CD4-positive, alpha-beta T cell treated with Interleukin-15 for 4 hours (primary cell): ENCODE data around the gene COL6A1.

Experiments used
- DNase-seq: peaks from one replicate; pipeline ENCODE4 v3.0.0-alpha.2; 2020; ENCODE audit warnings: low spot score

COL6A1 gene

DNA sequence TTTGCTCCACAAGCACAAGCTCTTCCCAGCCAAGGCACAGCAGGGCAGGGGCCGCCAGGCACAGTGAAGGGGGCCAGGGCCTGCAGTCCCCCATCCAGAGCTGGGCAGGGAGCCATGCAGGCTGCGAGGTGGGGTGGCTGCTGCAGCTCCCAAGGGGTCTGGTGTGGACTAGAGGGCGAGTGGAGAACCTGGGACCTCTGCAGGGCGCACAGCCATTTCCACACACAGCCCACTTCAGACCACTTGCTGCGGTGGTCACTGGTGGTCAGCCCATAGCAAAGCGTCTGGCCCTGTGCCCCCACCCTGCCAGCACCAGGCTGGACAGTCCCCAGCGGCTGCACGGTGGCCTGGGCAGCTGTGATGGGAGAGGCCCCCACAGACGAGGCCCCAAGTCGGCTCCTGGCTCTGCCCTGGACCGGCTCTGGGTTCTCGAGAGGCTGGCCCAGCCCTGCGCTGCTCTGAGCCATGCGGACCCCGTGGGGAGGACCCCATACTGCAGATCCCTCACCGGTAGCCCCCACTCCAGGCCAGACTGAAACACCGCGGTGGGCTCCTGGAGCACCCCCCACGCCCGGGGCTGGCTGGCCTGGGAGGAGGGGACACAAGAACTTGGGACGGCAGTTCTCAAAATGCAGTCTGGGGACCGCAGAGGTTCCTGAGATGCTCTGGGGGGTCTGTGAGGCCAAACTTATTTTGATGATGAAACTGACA, 69.3 kb downstream of the COL6A1 start:
- no peak for DNase-seq

DNA sequence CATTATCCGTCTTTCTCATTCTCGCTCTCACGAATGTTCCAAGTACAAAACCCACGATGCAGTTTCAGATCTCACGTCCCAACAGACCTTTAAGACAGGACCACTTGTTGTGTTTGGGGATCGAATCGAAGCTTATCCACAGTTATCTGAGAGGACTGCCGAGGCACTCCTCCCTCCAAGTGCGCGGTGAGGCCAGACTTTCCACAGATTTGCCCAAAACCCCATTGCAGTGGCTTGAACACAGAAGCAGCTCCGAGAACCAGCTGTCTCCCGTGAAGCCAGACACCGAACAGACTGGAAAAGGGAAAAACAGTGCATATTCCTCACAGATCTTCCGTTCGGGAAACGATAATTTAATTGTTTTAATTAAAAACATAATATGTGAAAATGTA, 69.8 kb downstream of the COL6A1 start:
- DNase-seq: no peak

DNA sequence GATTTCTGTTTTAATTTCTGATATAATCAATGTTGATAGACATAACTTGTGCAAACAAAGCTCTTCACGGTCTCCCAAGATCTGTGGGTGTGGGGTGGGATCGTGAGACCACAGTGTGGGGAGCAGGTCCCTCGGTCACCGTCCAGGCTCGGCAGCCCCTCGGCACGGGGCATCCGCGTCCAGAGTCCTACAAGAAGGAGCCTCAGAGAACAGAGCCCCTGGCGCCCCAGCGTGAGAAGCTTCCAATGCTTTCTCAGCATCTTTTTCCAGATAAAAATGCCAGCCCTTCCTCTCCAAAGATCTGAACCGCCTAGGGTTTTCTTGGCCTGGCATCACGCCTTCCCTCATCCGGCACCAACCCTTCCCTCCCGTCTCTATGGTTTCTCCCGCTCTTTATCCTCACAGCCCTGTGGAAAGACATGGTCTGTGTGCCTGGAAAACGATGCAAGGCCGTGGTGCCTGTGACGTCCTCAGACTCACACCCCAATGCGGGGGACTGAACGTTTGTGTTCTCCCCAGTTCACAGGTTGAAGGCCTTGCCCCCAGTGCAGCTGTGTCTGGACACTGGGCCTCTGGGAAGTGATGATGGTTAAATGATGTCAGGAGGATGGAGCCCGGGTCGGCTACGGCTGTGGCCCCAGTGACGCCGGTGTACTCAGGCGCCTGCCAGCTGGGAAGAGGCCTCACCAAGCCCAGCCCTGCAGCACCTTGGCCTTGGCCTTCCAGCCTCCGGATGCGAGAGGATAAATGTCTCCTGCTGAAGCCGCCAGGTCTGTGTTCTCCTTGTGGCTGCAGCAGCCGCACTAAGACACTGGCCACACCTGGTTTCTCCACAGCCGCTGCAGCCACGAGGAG, 70.5 kb downstream of the COL6A1 start:
- no peak for DNase-seq

DNA sequence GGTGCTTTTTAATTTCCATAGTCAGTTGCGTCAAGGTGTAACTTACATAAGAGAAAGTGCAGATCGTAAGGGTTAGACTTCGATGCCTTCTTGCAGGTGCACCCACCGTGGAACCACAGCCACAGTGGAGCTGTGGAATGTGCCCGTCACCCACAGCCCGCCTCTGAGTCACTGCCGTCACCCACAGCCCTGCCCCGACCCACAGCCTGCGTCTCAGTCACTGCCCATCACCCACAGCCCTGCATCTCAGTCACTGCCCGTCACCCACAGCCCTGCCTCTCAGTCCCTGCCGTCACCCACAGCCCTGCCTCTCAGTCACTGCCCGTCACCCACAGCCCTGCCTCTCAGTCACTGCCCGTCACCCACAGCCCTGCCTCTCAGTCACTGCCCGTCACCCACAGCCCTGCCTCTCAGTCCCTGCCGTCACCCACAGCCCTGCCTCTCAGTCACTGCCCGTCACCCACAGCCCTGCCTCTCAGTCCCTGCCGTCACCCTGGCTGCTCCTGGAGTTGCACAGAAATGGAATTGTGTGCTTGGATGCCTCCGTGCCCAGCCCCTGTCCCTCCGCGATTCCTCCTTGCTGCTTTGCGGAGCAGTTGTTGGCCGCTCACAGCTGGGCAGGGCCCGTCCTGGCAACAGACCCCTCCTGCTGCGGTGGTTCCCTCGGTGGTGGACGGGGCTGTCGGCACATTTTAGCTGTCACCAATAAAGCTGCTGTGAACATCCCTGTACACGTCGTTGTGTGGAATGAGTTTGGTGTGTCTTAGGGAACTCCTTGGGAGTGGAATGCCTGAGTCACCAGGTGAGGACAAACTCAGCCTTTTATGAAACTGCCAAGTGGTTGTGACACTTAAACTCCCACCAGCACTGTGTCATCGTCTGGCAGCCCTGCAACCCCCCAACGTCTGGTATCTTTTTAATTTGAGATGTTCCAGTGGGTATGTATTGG, 71.4 kb downstream of the COL6A1 start:
- peak; percentile 40 for DNase-seq

DNA sequence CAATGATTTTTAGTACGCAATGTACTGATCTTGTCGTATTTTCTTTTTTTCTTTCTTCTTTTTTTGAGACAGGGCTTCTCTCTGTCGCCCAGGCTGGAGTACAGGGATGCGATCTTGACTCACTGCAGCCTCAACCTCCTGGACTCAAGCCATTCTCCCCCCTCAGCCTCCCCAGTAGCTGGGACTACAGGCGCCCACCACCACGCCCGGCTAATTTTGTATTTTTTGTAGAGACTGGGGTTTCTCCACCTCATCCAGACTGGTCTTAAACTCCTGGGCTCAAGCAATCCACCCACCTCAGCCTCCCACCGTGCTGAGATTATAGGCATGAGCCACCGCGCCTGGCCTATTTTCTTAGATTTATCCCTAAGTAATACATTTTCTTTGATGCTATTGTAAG, 72.5 kb downstream of the COL6A1 start:
- no peak for DNase-seq

DNA sequence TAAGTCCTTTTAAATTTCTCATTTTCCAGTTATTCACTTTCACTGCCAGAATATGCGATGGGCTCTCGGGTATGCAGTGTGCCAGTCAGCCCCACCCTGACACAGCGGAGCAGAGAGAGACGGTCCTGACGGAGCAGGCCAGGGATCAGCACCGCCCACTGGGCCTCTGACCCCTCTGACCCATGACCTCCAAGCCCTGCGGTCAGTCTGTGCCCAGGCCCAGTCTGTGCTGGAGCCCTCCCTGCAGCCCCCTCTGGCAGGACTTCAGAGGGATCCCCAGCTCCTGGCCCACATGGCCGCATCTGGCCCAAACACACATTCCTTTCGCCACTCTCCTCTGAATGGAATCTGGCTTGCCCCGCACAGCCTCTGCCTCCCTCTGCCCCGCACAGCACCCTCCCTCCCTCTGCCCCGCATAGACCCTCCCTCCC, 72.9 kb downstream of the COL6A1 start:
- no peak for DNase-seq
